HepG2 (cell line): ENCODE results near the gene TSPAN5. TPM values are rescaled to one million over a fixed set of nuclear protein-coding genes. Genes with fewer than 3 reads are reported as not detected.

Source experiments
- ATAC-seq: fragments of 200-7000 bp; cut with Tn5 transposase; 3 replicates; pipeline ENCODE4 v1.9.1; 2020; ENCODE audit warnings: mild to moderate bottlenecking, moderate library complexity
- BruUV-seq: library from RNA; stranded (reverse); fragments of 400-500 nt; replicated peaks from 2 replicates; lab custom pipeline; 2021; lab: Mats Ljungman, UMichigan
- CTCF ChIA-PET: fragments of 300-600 bp; formaldehyde crosslinking; extraction: SDS; loops from one replicate; lab custom pipeline; 2021; ENCODE audit warnings: low total read pairs, inconsistent platforms, low intra/inter-chr PET ratio; lab: Yijun Ruan, JAX
- POLR2A ChIA-PET: fragments of 350-600 bp; sonication (Branson Sonifier 250); formaldehyde crosslinking; loops from one replicate; lab custom pipeline; 2020; ENCODE audit warnings: antibody characterized with exemption, inconsistent platforms; lab: Yijun Ruan, JAX
- DNase-seq: peaks from one replicate; pipeline ENCODE4 v3.0.0-alpha.2; 2015; ENCODE audit warnings: low spot score
- FAIRE-seq: peaks from 3 replicates; lab custom pipeline; 2011; peaks lifted over from hg19 to GRCh38; lab: Jason Lieb, UNC
- H2AFZ ChIP-seq: one replicate; pipeline ENCODE4 v1.6.1; 2011; ENCODE audit warnings: low read length, inconsistent platforms
- H3K27ac ChIP-seq: fragments of 300-600 bp; 3 replicates; pipeline ENCODE4 v1.8.0; 2011; ENCODE audit warnings: mixed run types, mild to moderate bottlenecking, mixed read lengths, low read length, inconsistent platforms; ENCODE audit not compliant: insufficient read depth; ENCODE audit errors: extremely low read length
- H3K27me3 ChIP-seq, 2 experiments: fragments of 200-600 bp in 1 of 2; 2 replicates in 1 of 2; 3 replicates in 1 of 2; pipeline versions ENCODE4 v1.6.0 to v1.8.0; 2011; ENCODE audit warnings: low read length in 2 of 2, mild to moderate bottlenecking in 2 of 2, moderate library complexity in 2 of 2, inconsistent platforms in 1 of 2; ENCODE audit not compliant: insufficient read depth in 2 of 2, control insufficient read depth in 1 of 2
- H3K36me3 ChIP-seq, 2 experiments: fragments of 200-600 bp in 1 of 2; replicated peaks in 1 of 2; 2 replicates in 1 of 2; 3 replicates in 1 of 2; pipeline versions ENCODE4 v1.5.1 to v1.8.0; 2011; ENCODE audit warnings: low read length in 2 of 2, inconsistent platforms in 1 of 2; ENCODE audit not compliant: insufficient read depth in 2 of 2, control insufficient read depth in 1 of 2
- H3K4me1 ChIP-seq: 2 replicates; pipeline ENCODE4 v1.5.1; 2012; ENCODE audit warnings: low read length, inconsistent platforms; ENCODE audit not compliant: insufficient read depth
- H3K4me2 ChIP-seq: 2 replicates; pipeline ENCODE4 v1.6.0; 2011; ENCODE audit warnings: low read depth, low read length, inconsistent platforms
- H3K4me3 ChIP-seq, 3 experiments: fragments of 200-600 bp in 1 of 3; sonication (generic), shearing (Covaris generic) in 1 of 3; replicated peaks in 1 of 3; 2 replicates each; pipeline ENCODE4 v1.5.1; 2011 to 2016; ENCODE audit warnings: low read length in 3 of 3, inconsistent platforms in 2 of 3, low read depth in 2 of 3, mild to moderate bottlenecking in 2 of 3, control low read depth in 1 of 3, mixed read lengths in 1 of 3; ENCODE audit not compliant: insufficient read depth in 1 of 3
- H3K79me2 ChIP-seq: one replicate; pipeline ENCODE4 v1.6.1; 2011; ENCODE audit warnings: low read length, inconsistent platforms; ENCODE audit not compliant: insufficient read depth
- H3K9ac ChIP-seq: 2 replicates; pipeline ENCODE4 v1.6.0; 2011; ENCODE audit warnings: mild to moderate bottlenecking, low read depth, low read length, inconsistent platforms; ENCODE audit not compliant: insufficient read depth
- H3K9me3 ChIP-seq: 2 replicates; pipeline ENCODE4 v1.5.1; 2012; ENCODE audit warnings: mild to moderate bottlenecking, low read length
- H4K20me1 ChIP-seq: 2 replicates; pipeline ENCODE4 v1.6.0; 2011; ENCODE audit warnings: inconsistent platforms, mild to moderate bottlenecking, low read length, moderate library complexity; ENCODE audit not compliant: insufficient read depth
- IKZF5 ChIP-seq: IDR thresholded peaks from 2 replicates; pipeline ENCODE4 v1.6.1; 2018; ENCODE audit warnings: missing genetic modification reagents, mild to moderate bottlenecking, missing compliant biosample characterization
- JARID2 ChIP-seq: sonication (generic); formaldehyde crosslinking; IDR thresholded peaks from 2 replicates; pipeline ENCODE4 v1.8.1; 2023; ENCODE audit warnings: missing genetic modification reagents, inconsistent platforms; ENCODE audit not compliant: insufficient replicate concordance
- RBM39 ChIP-seq: fragments of 200-400 bp; formaldehyde crosslinking; IDR thresholded peaks from one replicate; pipeline ENCODE4 v1.6.1; 2018; ENCODE audit warnings: antibody characterized with exemption, mild to moderate bottlenecking, low read depth, low read length; ENCODE audit not compliant: poor library complexity, severe bottlenecking
- SPEN ChIP-seq: sonication (generic); formaldehyde crosslinking; IDR thresholded peaks from 2 replicates; pipeline ENCODE4 v1.5.1; 2020; ENCODE audit warnings: low read depth, mild to moderate bottlenecking, missing genetic modification reagents
- TEAD2 ChIP-seq: sonication (generic); formaldehyde crosslinking; IDR thresholded peaks from 2 replicates; pipeline ENCODE4 v1.9.0; 2021; ENCODE audit warnings: missing genetic modification reagents
- ZNF256 ChIP-seq: sonication (generic); formaldehyde crosslinking; conservative IDR thresholded peaks from 2 replicates; pipeline ENCODE4 v1.4.0; 2020; ENCODE audit warnings: missing genetic modification reagents
- ZNF770 ChIP-seq: sonication (generic); formaldehyde crosslinking; IDR thresholded peaks from 2 replicates; pipeline ENCODE4 v1.5.0; 2020; ENCODE audit warnings: mild to moderate bottlenecking, missing genetic modification reagents
- ZSCAN22 ChIP-seq: sonication (generic); formaldehyde crosslinking; IDR thresholded peaks from 2 replicates; pipeline ENCODE4 v1.4.0; 2020; ENCODE audit warnings: mild to moderate bottlenecking, missing genetic modification reagents
- ZXDC ChIP-seq: sonication (generic); formaldehyde crosslinking; IDR thresholded peaks from 2 replicates; pipeline ENCODE4 v1.5.0; 2020; ENCODE audit warnings: mild to moderate bottlenecking, missing genetic modification reagents
- whole genome bisulfite sequencing: methylation state at CpG from one replicate; pipeline ENCODE4 v1.1.6; 2017; ENCODE audit warnings: low lambda C conversion rate; 5-methylcytosine and 5-hydroxymethylcytosine counted together
- in situ Hi-C: cut with HindIII; loops from 2 replicates; pipeline ENCODE4 v1.10.0; 2017; ENCODE audit warnings: low pct_unique_long_range_greater_than_20kb; ENCODE audit not compliant: extremely low pct_ligation_motif_present
- intact Hi-C: fragments of 100-400 bp; cut with micrococcal nuclease; formaldehyde crosslinking; loops from one replicate; pipeline ENCODE4 v1.10.0; 2022; ENCODE audit not compliant: unreplicated experiment
- polyA plus RNA-seq, 8 experiments: library from polyadenylated mRNA; depleted of rRNA in 3 of 8; stranded (reverse) in 7 of 8; unstranded in 1 of 8; fragments of >200 nt; fragmentation: Illumina TruSeq in 4 of 8; extraction: Trizol in 4 of 8; gene quantifications; 2 replicates each; pipeline versions ENCODE4 v1.2.1 to v1.2.3, GENCODE V29; 2011 to 2016; ENCODE audit warnings: low read depth in 4 of 8, missing spikeins in 1 of 8, mixed read lengths in 1 of 8; ENCODE audit not compliant: insufficient read depth in 1 of 8
- total RNA-seq, 5 experiments: library from RNA; depleted of rRNA; stranded (reverse); fragments of >200 nt; fragmentation: Illumina TruSeq; extraction: Trizol; gene quantifications; 2 replicates each; pipeline ENCODE4 v1.2.3, GENCODE V29; 2016; ENCODE audit warnings: low read depth in 1 of 5

TSPAN5 gene
- total and polyA plus RNA-seq, 2 of the 13 experiments (the other 11 are each of a cell fraction or from before 2014, with no cell fraction given): 0.20 to 0.53 TPM

GRCh38 chr4:98574816-98575215, 83.6 kb downstream of the TSPAN5 start:
- H3K9me3 ChIP-seq: no peaks in the 10 kb centered on the region
- H3K4me2 ChIP-seq: no peak overlapping the region
- no peaks in the 10 kb centered on the region for H3K36me3 ChIP-seq
- POLR2A ChIA-PET: no interaction called here
- DNase-seq (no peak), ATAC-seq (no peak), FAIRE-seq (no peak)
- BruUV-seq: no TSS peak
- H3K4me3 ChIP-seq: no peak overlapping the region
- H3K9ac ChIP-seq: no peak overlapping the region
- no peaks in the 10 kb centered on the region for H3K79me2 ChIP-seq
- no peak overlapping the region for H2AFZ ChIP-seq
- H3K27ac ChIP-seq: no peak overlapping the region
- no peaks in the 10 kb centered on the region for H3K4me1 ChIP-seq
- H3K27me3 ChIP-seq: peaks cover 0 to 5% of the 10 kb centered on the region in 2 experiments; a peak in 1 of 5 replicates
- CTCF ChIA-PET: no interaction called here
- intact Hi-C loops (no loop called here), in situ Hi-C loops (no loop called here)
- H4K20me1 ChIP-seq: no peaks in the 10 kb centered on the region
- TF ChIP-seq TEAD2 (CRISPR knock-in tag): no peak
- TF ChIP-seq ZNF256 (CRISPR knock-in tag): no peak
- no peak for TF ChIP-seq JARID2 (CRISPR knock-in tag)
- WGBS: 23% methylated on average over 4 of the region's 4 CpGs

GRCh38 chr4:98573791-98574190, 84.6 kb downstream of the TSPAN5 start:
- FAIRE-seq (no peak), ATAC-seq (no peak), DNase-seq (no peak)
- Histone ChIP-seq H4K20me1 (no peaks in the 10 kb centered on the region), H3K79me2 (no peaks in the 10 kb centered on the region), H3K4me2 (no peak overlapping the region), H3K27ac (no peak overlapping the region), H3K4me3 (no peak overlapping the region), H3K36me3 (no peaks in the 10 kb centered on the region), H3K27me3 (peaks cover 1 to 5% of the 10 kb centered on the region in 2 experiments; a peak in 2 of 5 replicates), H2AFZ (no peak overlapping the region), H3K9ac (no peak overlapping the region), H3K4me1 (no peaks in the 10 kb centered on the region), H3K9me3 (no peaks in the 10 kb centered on the region)
- in situ Hi-C loops: no loop called here
- no TSS peak for BruUV-seq
- ChIA-PET CTCF (no interaction called here), POLR2A (no interaction called here)
- TF ChIP-seq IKZF5 (no peak), ZSCAN22 (no peak), SPEN (CRISPR knock-in tag) (no peak), RBM39 (no peak), ZXDC (CRISPR knock-in tag) (no peak), ZNF770 (CRISPR knock-in tag) (no peak)
- WGBS: 37% methylated on average over 2 of the region's 2 CpGs
- intact Hi-C loops: no loop called here
